Raji (cell line): ENCODE results near the gene SPATA20.

ENCODE experiments used
- POLR2A ChIP-seq: IDR thresholded peaks from 2 replicates; pipeline ENCODE4 v1.6.1; 2011; ENCODE audit warnings: low read depth, low read length, control low read depth; ENCODE audit not compliant: insufficient read depth

SPATA20 gene

GRCh38 chr17:50571681-50572080 is 24.7 kb downstream of the SPATA20 start:
- no peak for TF ChIP-seq POLR2A

GRCh38 chr17:50572541-50572940 is 25.6 kb downstream of the SPATA20 start:
- TF ChIP-seq POLR2A: no peak

- no peak for TF ChIP-seq POLR2A
Measured at GRCh38 chr17:50573866-50574611, 27.1 kb downstream of the SPATA20 start.

DNA sequence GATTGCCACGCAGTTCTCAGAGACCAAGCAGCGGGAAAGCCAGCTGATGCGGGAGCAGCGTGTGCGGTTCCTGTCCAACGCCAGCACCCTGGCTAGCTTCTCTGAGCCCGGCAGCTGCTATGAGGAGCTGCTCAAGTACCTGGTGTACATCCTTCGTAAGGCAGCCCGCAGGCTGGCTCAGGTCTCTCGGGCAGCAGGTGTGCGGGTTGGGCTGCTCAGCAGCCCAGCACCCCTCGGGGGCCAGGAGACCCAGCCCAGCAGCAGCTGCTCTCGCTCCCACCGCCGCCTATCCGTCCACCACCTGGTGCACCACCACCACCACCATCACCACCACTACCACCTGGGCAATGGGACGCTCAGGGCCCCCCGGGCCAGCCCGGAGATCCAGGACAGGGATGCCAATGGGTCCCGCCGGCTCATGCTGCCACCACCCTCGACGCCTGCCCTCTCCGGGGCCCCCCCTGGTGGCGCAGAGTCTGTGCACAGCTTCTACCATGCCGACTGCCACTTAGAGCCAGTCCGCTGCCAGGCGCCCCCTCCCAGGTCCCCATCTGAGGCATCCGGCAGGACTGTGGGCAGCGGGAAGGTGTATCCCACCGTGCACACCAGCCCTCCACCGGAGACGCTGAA is 28.7 kb downstream of the SPATA20 start:
- no peak for TF ChIP-seq POLR2A

- TF ChIP-seq POLR2A: no peak
Measured at GRCh38 chr17:50576864-50577263, 29.9 kb downstream of the SPATA20 start.

DNA sequence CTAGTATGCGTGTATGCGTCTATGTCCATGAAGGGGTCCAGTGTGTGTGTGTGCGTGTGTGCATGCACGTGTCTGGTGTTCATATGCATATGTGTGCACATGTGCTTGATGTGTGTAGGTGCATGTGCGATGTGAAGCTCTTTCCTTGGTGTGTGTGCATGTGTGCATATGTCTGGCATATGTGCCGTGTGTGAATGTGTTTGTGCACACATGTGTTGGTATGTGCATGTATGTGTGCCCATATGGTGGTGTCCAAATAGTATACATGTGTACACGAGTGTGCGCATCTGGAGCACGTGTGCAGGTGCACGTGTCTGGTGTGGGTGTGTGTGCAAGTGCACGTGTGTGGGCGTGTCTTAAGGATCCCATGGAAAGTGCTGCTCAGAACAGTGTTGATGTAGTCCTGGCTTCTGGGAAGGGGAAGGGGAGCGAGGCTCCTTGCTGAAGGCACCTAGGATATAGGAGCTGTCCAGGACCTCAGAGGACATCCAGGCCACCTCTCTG is 30.5 kb downstream of the SPATA20 start:
- no peak for TF ChIP-seq POLR2A

DNA sequence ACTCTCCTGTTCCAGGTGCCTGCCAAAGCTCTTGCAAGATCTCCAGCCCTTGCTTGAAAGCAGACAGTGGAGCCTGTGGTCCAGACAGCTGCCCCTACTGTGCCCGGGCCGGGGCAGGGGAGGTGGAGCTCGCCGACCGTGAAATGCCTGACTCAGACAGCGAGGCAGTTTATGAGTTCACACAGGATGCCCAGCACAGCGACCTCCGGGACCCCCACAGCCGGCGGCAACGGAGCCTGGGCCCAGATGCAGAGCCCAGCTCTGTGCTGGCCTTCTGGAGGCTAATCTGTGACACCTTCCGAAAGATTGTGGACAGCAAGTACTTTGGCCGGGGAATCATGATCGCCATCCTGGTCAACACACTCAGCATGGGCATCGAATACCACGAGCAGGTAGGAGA is 31.2 kb downstream of the SPATA20 start:
- TF ChIP-seq POLR2A: no peak

- TF ChIP-seq POLR2A: no peak
Measured at GRCh38 chr17:50579399-50579798, 32.4 kb downstream of the SPATA20 start.

DNA sequence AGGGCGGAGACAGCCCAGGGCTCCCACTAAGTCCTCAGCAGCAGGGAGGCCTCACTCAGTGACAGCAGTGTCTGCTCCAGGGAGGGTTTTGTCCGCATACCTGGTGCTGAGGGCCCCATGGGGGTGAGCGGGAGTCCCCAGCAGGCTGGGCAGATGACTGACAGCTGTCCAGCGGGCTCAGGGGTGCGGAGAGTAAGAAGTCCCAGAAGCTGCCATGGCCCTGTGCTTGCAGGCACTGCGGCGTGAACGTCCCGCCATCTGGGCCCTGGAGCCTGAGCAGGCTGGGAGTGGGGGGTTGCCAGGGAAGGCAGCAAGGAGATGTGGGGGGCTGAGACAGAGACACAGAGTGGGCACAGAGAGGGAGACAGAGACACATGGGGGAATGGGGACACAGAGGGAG is 33.7 kb downstream of the SPATA20 start:
- TF ChIP-seq POLR2A: no peak

DNA sequence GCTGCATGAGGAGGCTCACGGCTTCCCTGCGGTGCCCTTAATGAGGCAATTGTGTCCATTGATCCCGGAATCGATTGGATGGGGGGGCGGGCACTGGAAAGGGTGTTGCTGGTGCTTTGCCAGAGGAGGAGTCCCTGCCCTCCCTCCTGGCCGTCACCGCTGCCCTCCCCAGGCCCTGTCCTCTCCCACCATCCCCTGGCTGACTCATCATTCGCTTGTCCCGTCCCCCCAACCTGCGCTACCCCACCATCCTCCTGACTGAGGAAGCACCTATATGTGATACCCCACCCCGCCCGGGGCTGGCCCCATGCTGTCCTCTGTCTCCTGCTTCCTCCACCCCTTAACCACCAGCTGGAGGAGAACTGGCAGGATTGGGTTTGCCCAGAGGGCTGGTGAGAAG is 34.3 kb downstream of the SPATA20 start:
- no peak for TF ChIP-seq POLR2A

- TF ChIP-seq POLR2A: no peak
Measured at GRCh38 chr17:50582741-50583140, 35.8 kb downstream of the SPATA20 start.

DNA sequence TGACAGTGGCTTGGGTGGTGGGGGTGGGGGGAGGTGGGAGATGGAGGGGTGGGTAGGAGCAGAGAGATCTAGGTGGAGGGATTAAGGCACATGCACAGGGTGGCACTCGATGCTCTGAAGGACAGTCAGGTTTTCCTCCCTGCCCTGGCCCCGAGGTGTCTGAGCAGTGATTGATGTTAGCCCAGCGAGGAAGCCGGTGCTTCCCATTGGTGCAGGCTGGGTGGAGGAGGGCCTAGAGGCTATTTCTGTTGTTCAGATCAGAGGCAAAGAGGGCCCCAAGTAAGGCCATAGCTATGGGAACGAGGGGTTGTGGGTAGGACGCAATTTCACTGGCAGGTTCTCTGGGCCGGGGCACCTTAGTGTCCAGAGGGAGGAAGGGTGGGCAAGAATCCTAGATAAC is 36.7 kb downstream of the SPATA20 start:
- TF ChIP-seq POLR2A: no peak

DNA sequence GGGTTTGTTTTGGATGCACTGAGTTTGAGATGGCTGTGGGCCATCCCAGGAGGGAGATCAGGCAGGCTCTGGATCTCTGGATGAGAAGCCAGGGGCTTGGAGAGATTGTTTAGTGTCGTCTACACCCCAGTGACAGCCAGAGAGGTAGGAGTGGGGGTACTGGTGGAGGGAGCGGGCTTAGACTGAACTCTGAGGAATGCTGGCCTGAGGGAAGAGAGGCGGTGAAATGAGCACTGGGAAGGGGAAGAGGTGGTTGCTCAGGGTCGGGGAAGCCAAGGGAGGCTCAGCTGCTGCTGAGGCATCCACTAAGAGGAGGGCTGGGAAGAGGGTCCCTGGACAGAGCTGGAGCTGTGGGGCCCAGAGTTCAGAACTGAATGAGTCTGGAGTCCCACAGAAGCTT is 37.1 kb downstream of the SPATA20 start:
- TF ChIP-seq POLR2A: no peak

DNA sequence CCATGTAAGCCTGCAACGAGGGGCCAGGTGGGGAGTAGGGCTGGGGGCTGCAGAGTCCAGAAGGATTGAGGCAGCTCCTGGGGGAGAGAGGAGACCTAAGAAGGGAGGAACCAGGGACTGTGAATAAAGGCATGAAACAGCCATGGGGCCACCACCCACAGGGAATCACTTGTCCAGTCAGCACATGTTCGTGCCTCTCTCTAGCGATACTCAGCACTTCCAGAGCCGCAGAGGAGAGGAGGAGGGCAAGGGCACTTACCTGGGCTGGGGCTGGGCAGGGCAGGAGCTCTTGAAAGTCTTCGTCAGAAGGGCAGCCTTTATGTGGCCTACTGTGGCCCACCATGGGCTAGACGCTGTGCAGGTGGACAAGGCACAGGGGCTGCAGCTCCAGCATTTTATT is 37.8 kb downstream of the SPATA20 start:
- no peak for TF ChIP-seq POLR2A

DNA sequence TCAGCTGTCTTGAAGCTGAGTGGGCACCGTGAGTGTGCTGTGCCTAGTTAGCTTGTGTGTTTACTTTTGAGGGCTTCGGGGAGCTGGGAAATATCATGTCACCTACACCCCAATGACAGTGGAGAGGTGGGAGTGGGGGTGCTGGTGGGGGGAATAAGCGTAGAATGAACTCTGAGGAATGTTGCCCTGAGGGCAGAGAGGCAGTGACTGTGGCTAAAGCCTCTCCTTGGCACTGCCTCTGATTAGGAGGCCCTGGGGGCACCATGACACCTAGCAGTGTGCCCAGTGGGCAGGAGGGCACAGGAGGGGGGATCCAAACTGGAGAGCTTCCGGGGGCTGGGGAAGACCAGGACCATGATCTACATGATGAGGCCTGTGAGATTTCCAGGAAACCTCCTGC is 38.4 kb downstream of the SPATA20 start:
- TF ChIP-seq POLR2A: no peak

DNA sequence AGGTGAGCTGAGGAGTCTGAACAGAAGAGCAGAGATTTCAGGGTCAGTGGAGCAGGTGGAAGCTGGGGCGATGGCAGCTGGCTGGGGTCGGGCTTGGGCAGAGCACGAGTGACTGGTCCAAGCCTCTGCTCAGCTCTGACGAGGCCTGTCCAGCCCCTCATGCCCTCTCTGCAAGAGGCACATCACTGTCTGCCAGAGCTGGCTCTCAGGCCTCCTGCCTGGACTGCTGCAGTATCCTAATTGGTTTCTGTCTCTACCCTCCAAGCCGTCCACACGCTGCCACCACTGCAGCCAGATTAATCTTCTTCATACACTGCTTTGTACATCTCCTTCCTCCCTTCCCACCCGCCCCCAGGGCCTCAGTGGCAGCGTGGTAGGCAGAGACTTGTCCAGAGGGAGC is 38.9 kb downstream of the SPATA20 start:
- no peak for TF ChIP-seq POLR2A
